GM21447 (cell line): ENCODE results near the gene SNF8.
"Not testable (repeated sequence)": the region's sequence is repeated elsewhere in the genome, so short reads cannot be mapped to it uniquely, and the experiment has no call there.

Experiments used
- ATAC-seq: cut with Tn5 transposase; IDR thresholded peaks from one replicate; pipeline ENCODE4 v1.9.1; 2021; ENCODE audit not compliant: unreplicated experiment

The SNF8 gene, protein sequence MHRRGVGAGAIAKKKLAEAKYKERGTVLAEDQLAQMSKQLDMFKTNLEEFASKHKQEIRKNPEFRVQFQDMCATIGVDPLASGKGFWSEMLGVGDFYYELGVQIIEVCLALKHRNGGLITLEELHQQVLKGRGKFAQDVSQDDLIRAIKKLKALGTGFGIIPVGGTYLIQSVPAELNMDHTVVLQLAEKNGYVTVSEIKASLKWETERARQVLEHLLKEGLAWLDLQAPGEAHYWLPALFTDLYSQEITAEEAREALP

DNA sequence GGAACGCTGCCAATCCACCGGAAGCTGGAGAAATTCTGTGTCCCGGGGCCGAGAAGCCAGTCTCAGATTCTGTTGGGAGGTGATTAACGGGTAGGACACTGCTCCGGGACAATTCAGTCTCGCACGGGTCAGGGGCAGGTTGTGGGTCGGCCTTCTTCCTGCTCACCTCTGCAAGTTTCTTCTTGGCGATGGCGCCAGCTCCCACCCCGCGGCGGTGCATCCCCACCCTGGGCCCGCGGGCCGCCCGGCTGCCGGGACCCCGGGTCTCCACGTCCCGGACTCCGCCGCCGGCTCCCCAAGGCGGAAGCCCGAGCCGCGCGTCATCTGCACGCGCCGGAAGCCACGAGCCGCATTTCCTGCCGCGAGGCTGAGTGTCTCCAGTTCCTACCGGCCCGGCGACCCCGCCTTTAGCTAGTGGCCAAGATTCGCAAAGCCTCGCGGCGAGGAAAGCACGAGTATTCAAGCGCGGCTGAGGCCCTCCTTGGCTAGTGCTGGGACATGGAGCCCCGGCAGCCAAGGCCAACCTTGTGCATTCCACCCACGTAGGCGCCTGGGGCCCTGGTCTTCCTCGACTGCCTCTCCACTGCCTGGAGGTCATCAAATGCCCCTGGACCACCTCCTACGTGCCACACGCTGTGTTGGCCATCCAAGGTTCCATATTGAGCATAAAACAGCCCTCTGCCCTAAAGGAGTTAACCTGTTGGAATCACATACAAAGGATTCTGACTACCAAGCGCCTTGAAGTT is at the start of gene SNF8:
SNF8 (minus strand) TSS at position 328 of the 746 bp plus-strand sequence; CDS start at position 220, 108 bp downstream.
- peak; percentile 81 for ATAC-seq

DNA sequence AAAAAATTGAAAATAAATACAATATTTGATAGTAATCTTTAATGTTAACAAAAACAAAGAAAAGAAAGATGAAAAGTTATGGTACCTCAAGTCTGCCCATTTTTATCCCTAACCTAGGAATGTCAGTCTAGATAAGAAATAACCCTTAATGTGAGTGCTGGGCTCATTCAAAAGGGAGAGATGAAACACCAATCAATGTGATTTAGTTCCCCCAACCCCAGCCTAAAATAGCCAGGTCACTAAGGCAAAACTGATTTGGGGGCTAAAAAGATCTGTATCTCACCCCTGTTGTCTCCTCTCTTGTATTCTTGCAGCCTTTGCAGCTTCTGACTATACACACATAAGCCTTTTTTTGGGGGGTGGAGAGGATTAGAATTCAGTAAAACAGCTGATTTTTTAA is 49.3 kb upstream of the SNF8 start:
- no peak for ATAC-seq

DNA sequence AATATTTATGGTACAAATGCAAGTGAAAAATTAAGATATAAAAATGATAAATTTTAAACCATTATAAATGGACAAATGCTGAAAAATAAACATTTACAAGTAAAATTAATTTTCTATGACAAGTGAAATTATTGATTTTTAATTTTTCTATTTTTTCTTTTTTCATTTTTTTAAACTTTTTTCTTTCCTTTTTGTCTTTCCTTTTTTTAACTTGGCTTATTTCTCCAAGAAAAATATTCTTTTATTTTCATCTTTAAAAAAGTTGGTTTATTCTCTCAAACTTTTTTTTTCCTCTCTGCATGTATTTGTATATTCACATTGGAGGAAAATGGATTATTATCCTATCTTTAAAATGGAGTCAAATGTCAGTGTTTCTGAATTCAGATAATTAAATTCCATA is 48.7 kb upstream of the SNF8 start:
- no peak for ATAC-seq

DNA sequence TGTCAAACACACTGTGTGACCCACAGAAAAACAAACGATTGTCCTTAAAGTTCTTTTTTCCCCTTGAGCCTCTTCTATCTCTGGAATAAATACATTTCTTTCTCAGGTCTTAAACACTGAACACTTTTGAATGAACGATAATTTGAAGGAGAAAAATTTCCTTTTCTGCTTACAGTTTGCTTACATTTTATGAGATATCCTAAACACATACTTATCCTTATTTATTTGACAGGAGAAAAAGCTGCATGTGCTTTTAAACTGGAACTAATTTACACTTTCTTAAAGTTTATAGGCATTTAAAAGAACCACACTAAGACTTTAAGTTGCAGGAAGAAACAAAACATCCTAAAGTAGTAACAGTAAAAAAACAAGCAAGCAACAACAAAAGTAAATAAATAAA is 47.8 kb upstream of the SNF8 start:
- no peak for ATAC-seq

DNA sequence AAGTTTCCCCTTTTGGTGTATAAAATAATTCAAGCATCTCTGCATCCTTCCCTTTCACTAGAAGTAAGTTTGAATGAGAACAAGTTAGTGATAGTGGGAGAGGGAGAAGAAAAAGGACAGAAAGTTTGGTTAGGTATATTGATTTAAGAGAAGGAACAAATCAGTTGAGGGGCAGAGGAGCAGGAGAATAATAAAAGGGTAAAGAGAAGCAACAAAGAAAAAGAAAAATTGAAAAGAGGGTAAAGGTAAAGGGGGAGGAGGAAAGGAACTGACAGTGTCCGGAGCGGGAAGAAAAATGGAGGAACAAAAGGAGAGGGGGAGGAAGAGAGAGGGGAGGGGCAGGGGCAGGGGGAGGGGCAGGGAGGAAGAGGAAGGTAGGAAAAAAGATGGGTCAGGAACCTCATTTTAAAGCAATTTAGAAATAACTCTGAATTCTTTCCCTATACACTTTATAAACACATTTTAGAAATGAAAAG is 46.3 kb upstream of the SNF8 start:
- ATAC-seq: no peak

DNA sequence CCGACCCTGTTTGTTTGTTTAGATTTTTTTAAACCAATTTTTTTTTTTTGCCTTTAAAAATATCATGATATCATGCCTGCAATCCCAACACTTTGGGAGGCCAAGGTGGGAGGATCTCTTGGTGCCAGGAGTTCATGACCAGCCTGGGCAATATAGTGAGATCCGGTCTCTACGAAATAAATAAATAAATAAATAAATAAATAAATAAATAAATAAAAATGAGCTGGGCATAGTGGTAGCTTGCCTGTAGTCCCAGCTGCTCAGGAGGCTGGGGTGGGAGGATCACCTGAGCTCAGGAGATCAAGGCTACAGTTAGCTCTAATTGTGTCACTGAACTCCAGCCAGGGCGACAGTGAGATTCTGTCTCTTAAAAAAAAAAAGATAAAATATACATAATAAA is 44.5 kb upstream of the SNF8 start:
- no peak for ATAC-seq

DNA sequence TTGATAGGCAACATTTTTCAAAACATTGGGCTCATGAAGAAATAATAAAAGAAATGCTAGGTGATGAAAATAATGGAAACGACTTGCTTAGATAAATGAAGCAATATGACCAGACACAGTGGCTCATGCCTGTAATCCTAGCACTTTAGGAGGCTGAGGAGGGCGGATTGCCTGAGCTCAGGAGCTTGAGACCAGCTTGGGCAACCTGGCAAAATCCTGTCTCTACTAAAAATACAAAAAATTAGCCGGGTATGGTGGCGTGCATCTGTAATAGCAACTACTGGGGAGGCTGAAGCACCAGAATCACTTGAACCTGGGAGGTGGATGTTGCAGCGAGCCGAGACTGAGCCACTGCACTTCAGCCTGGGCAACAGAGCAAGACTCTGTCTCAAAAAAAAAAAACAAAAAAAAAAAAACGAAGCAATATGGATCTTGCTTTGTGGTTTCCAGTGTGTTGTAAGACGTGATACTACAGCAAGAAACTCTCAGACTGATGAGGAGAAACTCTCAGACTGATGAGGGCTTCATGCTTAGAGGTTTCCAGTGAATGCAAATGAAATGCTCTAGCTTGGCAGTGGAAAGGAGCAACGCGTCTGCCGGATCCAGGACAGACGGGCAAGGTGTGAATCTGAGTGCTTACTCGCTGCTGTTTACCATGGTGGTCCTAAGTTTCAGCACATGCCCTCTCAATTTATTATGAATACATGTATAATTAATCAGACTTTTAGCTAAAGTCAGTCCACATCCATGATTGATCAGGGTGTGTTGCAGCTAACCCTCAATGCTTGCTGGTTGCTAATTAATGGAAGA is 41.0 kb upstream of the SNF8 start:
- no peak for ATAC-seq

DNA sequence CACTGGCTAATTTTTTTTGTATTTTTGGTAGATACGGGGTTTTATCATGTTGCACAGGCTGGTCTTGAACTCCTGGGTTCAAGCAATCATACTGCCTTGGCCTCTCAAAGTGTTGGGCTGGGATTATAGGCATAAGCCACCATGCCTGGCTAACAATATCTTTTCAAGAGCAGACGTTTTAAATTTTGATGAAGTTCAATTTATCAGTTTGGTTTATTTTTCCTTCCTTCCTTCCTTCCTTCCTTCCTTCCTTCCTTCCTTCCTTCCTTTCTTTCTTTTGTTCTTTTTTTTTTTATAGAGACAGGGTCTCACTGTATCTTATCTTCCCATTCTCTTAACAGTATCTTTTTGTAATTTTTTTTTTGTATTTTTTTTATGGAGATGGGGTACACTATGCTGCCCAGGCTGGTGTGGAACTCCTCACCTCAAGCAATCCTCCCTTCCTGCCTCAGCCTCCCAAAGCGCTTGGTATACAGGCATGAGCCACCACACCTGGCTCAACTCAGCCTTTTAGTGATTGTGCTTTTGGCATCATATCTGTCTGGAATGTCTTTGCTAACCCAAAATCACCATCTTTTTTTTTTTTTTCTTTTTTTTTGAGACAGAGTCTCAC is 37.4 kb upstream of the SNF8 start:
- ATAC-seq: no peak

DNA sequence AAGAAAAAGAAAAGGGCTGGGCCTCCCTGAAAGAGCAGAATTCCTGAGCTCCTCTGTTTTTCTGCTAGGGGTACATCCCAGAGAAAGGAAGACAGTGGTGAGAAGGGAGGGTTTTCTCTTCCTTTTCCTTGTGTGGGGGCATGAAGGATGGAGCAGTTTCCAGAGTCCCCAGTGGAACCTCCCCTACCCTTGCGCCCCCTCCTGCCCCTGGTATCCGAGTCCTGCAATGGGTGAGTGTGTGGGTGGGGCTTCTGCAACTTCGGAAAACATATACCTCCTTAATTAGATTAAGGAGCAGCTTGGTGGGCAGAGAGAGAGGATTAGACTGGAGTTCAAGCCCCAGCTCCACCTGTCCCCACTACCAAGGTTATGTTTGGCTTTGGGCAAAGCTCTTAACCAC is 29.2 kb upstream of the SNF8 start:
- ATAC-seq: no peak

DNA sequence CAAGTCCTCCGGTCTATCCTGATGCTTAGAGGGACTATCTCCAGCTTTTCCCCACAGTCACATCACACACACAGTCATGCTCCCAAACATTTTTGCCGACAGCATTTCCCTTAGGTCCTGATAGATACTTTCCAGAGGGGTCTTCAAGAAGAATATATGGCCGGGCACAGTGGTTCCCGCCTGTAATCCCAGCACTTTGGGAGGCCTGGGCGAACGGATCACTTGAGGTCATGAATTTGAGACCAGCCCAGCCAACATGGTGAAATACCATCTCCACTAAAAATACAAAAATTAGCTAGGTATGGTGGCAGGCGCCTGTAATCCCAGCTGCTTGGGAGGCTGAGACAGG is 28.1 kb upstream of the SNF8 start:
- ATAC-seq: no peak

DNA sequence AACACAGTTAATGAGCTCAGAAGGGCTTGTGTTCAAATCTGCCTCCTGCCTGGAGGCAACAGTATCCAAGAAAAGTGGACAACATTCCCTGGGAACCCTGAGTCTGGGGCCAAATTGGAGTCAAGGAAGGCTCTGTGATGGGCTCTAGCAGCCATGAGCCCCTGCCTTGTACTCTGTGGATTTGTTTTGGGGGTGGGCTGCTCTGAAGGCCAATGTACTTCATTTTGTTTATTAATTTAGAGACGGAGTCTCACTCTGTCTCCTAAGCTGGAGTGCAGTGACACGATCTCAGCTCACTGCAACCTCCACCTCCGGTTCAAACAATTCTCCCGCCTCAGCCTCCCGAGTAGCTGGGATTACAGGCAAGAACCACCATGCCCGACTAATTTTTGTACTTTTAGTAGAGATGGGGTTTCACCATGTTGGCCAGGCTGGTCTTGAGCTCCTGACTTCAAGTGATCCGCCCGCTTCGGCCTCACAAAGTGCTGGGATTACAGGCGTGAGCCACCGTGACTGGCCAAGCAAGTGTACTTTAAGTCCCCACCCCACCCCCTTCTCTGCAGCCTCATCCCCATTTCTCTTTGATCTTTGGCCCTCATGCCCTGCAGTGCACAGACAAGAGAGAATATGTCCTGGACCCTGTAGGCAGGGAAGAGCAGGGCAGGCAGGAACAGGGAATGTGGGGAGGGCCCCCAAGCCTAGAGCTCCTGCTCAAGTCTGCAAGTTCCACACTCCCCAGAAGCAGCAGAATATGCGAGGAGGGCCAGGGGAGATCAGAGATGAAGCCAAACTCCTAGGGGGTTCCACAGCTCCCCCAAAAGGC is 26.4 kb upstream of the SNF8 start:
- no peak for ATAC-seq

DNA sequence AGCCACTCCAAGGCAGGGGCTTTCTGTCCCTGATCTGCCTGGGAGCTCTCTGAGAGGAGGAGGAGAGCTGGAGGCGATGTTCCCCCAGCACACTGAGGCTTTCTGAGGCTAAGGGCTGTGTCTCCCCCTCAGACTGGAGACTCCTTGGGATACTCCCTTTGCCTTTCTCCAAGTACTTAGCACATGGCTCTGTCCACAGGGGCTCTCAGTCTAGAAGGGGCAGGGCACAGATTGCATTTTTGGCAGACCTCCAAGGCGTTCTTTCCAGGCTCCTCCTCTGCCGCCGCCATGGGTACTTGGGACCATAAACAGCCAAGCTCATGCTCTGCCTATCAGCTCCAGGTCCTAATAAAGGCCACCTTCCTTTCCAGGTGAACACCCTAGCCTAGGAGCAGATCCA is 25.6 kb upstream of the SNF8 start:
- ATAC-seq: no peak

DNA sequence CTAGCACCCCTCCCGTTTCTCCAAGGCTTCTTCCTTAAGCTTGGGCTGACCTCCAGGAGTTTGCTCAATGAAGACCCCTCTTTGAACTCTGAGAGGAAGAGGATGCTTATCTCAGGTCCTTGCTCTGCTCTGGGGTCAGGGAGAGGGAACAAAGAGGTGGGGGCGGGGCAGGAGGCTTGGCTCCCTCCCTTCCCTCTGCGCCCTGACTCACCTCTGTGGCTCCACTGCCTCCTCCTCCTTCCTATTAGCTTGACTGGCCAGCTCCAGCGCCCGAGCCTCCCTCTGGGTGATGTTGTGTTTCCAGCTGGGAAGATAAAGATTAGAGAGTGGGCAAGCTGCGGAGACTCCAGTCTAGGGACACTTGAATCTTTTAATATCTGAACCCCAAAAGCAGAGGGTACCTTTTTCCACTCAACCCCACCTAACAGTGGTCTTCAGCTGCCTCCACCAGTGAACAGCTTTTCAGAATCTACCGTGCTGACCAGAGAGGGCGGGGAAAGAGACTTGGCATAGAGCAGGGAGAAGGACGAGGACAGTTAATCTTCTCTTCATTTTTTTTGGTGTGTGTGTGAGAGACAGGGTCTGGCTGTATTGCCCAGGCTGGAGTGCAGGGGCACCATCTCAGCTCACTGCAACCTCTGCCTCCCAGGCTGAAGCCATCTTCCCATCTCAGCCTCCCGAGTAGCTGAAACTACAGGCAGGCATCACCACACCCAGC is 17.0 kb upstream of the SNF8 start:
- no peak for ATAC-seq

DNA sequence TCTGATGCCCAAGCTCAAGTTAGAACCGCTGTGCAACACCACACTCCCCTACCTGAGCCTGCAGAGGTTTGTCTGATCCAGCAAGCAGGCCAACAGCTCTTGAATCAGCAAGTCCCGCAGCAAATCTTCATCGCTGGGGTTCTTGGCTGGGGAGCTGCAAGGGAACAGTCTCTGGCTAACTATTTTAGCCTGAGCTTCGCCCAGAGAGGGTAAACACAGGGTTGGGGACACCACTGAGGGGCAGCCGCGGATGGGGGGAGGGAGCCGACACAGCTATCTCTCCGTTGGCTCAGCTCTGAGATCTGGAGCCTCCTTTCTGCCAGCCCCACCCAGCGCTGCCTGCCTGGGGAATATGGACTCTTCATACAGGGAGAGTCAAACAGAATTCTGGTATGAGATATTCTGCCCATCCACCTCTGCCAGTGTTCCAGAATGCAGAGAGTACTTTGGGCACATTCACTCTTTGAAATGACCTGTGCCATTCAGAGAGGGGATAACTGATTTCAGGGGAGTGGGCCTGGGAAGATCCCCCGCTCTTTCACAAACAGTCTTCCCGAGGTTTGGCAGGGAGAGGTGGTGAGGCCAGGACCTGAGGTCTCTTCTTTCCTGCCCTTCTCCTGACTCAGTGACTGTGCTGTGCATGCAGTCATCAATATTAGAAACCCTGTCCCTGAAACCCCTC is 16.3 kb upstream of the SNF8 start:
- ATAC-seq: no peak

DNA sequence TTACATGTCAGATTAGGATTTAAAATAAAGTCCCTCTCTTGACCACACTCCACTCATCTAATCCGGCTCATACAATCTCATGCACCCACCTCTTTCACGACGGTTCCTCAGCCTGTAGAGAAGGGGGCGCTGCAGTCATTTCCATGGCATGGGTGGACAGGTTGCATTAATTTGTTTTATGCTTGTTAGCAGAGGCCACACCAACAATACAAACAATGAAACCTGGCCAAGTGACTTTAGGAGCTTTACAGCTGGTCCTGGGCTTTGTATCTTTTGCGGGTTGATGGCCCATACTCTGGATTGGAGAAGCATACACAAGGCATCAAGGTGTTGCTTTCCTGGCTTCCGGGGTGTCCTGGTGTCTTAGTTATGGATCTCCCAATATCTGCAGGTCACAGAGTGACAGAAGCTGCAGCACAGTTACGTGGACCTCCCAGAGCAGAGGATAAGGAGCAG is 9.7 kb upstream of the SNF8 start:
- ATAC-seq: no peak

DNA sequence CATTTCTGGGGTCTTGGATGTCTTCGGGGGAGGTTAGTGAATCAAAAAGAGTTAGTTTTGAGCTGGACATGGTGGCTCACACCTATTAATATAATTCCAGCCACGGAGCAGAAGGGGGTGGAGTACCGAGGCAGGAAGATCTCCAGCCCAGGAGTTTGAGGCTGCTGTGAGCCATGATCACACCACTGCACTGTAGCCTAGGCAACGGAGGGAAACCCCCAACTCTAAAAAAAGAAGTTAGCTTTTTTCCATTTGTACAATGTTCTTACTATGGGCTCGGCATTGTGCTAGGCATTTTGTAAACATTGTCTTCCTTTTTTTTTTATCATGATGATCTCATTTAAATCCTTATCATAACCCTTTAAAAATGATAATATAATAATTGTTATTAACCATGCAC is 8.3 kb upstream of the SNF8 start:
- ATAC-seq: no peak

DNA sequence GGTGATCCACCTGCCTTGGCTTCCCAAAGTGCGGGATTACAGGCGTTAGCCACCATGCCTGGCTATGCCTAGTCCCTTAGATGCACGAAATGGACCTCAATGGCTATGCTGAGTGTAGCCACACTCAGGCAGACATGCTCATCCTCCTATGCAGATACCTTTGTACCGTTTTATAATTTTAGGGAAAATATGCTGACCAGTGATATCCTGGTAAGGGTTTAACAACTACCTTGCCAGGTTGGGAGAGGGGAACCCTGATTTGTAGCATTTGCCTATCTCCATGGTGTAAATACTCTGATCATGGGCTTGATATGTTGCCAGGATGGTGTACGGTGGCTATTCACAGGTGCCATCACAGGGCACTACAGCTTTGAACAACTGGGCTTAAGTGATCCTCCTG is 6.9 kb upstream of the SNF8 start:
- no peak for ATAC-seq

DNA sequence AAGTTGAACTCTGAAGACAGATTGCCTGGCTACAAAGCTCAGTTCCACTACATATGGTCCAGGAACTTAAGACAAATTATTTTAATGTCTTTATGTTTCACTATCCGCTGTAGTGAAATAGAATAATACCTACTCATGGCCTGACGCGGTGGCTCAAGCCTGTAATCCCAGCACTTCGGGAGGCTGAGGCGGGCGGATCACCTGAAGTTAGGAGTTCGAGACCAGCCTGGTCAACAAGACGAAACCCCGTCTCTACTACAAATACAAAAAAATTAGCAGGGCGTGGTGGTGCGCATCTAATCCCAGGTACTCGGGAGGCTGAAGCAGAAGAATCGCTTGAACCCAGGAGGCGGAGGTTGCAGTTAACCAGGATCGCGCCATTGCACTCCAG is 614 bp upstream of the SNF8 start:
- ATAC-seq: not testable (repeated sequence)

DNA sequence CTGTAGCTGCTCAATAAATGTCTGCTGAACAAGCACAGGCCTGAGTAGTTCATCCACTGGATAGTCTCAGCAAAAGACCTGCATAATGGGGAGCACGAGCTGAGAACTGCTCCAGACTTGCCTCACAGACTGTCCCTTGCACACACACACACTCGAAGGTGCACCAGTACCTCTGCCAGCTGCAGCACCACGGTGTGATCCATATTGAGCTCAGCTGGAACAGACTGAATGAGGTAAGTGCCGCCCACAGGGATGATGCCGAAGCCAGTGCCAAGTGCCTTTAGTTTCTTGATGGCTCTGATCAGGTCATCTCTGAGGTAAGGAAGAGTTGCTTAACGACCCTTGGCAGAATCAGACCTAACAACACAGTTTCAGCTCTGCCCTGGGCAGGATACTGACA is 11.6 kb downstream of the SNF8 start:
- ATAC-seq: no peak
